ENCODE results near the gene FRMD5. TPM values are rescaled to one million over a fixed set of nuclear protein-coding genes. Genes with fewer than 3 reads are reported as not detected.
A peak's percentile ranks its signal among the peaks of the same experiment; 100 is the strongest.

FRMD5 gene
- total RNA-seq, 1 donor from 2014 or later, result 9.9 TPM

- TF ChIP-seq CTCF (IDR thresholded peaks at IDR 0.05; ENCODE audit: insufficient read depth, low read length, poor library complexity, severe bottlenecking), result no peak
- no peaks in the 10 kb centered on the region for H3K27me3 ChIP-seq (ENCODE audit: control insufficient read depth, insufficient read depth, low read length)
- no peak for DNase-seq (ENCODE audit: low read depth)
- H3K4me3 ChIP-seq (ENCODE audit: low read depth, low read length), result no peak overlapping the region
- no peaks in the 10 kb centered on the region for H3K36me3 ChIP-seq (ENCODE audit: control insufficient read depth, insufficient read depth, low read length)
Measured at GRCh38 chr15:43977072-43977884, 217.8 kb downstream of the FRMD5 start.

- Histone ChIP-seq H3K4me3 (ENCODE audit: low read depth, low read length) (no peak overlapping the region), H3K36me3 (ENCODE audit: control insufficient read depth, insufficient read depth, low read length) (no peaks in the 10 kb centered on the region), H3K27me3 (ENCODE audit: control insufficient read depth, insufficient read depth, low read length) (no peaks in the 10 kb centered on the region)
- no peak for TF ChIP-seq CTCF (IDR thresholded peaks at IDR 0.05; ENCODE audit: insufficient read depth, low read length, poor library complexity, severe bottlenecking)
- DNase-seq (ENCODE audit: low read depth), result no peak
Measured at GRCh38 chr15:43975770-43976169, 219.3 kb downstream of the FRMD5 start.

GRCh38 chr15:43975326-43975725, 219.7 kb downstream of the FRMD5 start:
- no peak for TF ChIP-seq CTCF (IDR thresholded peaks at IDR 0.05; ENCODE audit: insufficient read depth, low read length, poor library complexity, severe bottlenecking)
- no peak overlapping the region for H3K4me3 ChIP-seq (ENCODE audit: low read depth, low read length)
- no peak for DNase-seq (ENCODE audit: low read depth)
- no peaks in the 10 kb centered on the region for H3K36me3 ChIP-seq (ENCODE audit: control insufficient read depth, insufficient read depth, low read length)
- H3K27me3 ChIP-seq (ENCODE audit: control insufficient read depth, insufficient read depth, low read length), result no peaks in the 10 kb centered on the region

GRCh38 chr15:43974852-43975251, 220.2 kb downstream of the FRMD5 start:
- Histone ChIP-seq H3K4me3 (ENCODE audit: low read depth, low read length) (no peak overlapping the region), H3K36me3 (ENCODE audit: control insufficient read depth, insufficient read depth, low read length) (no peaks in the 10 kb centered on the region), H3K27me3 (ENCODE audit: control insufficient read depth, insufficient read depth, low read length) (no peaks in the 10 kb centered on the region)
- peak; percentile 79 for DNase-seq (ENCODE audit: low read depth)
- no peak for TF ChIP-seq CTCF (IDR thresholded peaks at IDR 0.05; ENCODE audit: insufficient read depth, low read length, poor library complexity, severe bottlenecking)

GRCh38 chr15:43969802-43970375, 225.2 kb downstream of the FRMD5 start:
- TF ChIP-seq CTCF (IDR thresholded peaks at IDR 0.05; ENCODE audit: insufficient read depth, low read length, poor library complexity, severe bottlenecking), result no peak
- H3K4me3 ChIP-seq (ENCODE audit: low read depth, low read length), result no peak overlapping the region
- DNase-seq (ENCODE audit: low read depth), result no peak
- no peaks in the 10 kb centered on the region for H3K27me3 ChIP-seq (ENCODE audit: control insufficient read depth, insufficient read depth, low read length)
- no peaks in the 10 kb centered on the region for H3K36me3 ChIP-seq (ENCODE audit: control insufficient read depth, insufficient read depth, low read length)
